Stimulated activated CD8-positive, alpha-beta memory T cell treated with anti-CD3 and anti-CD28 coated beads, Interleukin-2, amount 100 ng/mL, for 1 hour (primary cell): Measurements from ENCODE around the gene ZFAND3.
"Not testable (repeated sequence)": the region's sequence is repeated elsewhere in the genome, so short reads cannot be mapped to it uniquely, and the experiment has no call there.

Source experiments
- DNase-seq, 2 donors: peaks; one replicate each; pipeline ENCODE4 v3.0.0-alpha.2; 2020; ENCODE audit warnings: low read depth in 2 of 2

Gene ZFAND3

GRCh38 chr6:38091613-38092012 lies 272.1 kb downstream of the ZFAND3 start:
- no peak for DNase-seq

GRCh38 chr6:38092465-38092864 lies 272.9 kb downstream of the ZFAND3 start:
- DNase-seq, result no peak

DNA sequence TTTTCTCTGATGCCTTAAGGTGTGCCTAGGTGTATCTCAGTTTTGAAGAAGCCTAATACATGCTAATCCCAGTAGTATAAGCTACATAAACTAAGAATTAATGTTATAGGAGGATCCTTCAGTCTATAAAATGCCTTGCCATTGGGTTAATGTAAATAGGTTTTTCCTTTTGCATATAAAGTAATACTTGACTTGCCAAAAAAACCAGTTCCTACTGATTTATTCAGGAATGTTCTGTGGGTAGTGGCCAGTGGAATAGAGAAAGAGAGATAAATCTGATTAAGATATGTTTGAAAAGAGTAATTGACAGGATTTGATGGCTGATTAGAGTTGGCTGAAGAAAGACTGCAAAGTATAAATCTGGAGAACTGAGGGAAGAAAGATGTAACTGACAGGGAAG lies 273.4 kb downstream of the ZFAND3 start:
- DNase-seq, result no peak

- DNase-seq, result no peak
These were observed 275.5 kb downstream of the ZFAND3 start for GRCh38 chr6:38095054-38095453.

DNA sequence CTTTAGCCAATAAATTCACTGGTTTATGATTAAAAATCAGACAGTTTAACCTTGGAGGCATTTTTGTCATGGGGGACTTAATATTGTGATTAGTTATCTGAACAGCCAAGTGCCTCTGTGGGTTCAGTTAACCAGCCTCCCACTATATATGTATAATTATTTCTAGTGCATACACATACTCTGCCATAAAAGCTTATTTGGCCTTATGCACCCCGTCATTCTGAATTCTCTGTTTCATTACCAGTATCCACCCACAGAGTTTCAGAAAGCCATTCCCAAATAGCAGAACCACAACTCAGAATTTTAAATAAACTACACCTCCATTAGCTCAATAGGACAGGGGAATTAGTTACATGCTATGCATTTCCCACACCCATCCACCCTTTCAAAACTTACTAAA lies 279.7 kb downstream of the ZFAND3 start:
- DNase-seq, result no peak

GRCh38 chr6:38100380-38100779 lies 280.9 kb downstream of the ZFAND3 start:
- no peak for DNase-seq

- DNase-seq, result no peak
These were observed 284.4 kb downstream of the ZFAND3 start for GRCh38 chr6:38103921-38104320.

DNA sequence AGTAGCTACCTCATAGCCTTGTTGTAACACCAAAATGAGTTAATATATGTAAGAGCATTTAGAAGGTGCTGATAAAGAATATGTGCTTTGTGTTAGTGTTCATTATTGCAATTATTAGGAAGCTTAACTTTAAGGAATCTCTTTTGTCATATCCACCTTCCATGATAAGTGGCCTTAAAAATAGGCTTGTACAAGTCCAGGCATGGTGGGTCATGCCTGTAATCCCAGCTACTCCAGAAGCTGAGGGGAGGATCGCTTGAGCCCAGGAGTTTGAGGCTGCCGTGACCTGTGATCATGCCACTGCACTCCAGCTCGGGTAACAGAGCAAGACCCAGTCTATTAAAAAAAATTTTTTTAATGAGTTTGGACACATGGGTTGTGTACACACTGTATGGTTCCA lies 285.5 kb downstream of the ZFAND3 start:
- no peak for DNase-seq

- no peak for DNase-seq
These were observed 287.5 kb downstream of the ZFAND3 start for GRCh38 chr6:38107073-38107472.

- no peak for DNase-seq
These were observed 291.0 kb downstream of the ZFAND3 start for GRCh38 chr6:38110481-38110971.

DNA sequence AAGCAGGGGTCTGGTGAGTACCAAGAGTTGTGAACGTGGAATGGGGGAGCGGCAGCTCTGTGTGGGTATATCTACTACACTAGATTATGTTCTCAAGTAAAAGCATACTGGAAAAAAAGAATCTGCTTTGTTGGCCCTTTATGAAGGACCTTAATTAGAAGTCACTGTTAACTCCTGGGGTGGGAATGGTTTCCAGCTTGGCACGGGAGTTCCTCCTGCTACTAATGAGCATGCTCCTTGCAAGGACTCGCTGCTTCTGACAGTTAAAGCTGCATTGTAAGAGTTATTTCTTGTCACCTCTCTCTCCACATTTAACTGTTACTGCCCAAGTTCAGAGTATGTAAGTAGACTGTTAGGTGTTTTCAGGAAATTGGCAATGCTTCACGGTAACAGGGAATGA lies 292.7 kb downstream of the ZFAND3 start:
- DNase-seq, result no peak

GRCh38 chr6:38113825-38114576 lies 294.5 kb downstream of the ZFAND3 start:
- DNase-seq, result no peak

DNA sequence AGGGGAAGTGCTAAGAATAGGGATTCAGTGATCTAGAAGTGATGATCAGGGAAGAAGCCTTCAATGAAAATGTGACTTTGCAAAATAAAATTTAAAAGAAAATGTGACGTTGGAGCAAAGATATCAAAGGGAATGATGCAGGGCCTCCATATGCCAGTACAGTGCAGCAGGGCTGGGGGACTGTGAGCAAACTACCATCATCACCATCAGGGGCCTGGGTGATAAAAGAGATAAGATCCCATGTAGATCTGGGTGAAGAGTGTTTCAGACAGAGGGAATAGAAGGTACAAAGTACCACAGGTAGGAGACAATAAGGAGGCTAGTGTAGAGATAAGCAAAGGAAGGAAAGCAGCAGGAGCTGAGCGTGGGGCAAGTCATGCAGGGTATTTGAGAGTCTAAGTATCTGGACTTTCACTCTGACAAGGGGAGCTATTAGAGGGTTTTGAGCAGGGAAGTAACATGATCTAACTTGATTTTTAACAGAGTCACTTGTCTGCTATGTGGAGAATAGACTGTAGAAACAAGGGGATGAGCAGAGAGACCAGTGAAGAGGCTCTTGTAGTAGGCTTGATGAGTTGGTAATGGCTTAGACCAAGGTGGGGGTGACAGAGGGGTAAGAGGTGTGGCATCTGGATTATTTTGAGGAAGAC lies 295.6 kb downstream of the ZFAND3 start:
- DNase-seq, result no peak

DNA sequence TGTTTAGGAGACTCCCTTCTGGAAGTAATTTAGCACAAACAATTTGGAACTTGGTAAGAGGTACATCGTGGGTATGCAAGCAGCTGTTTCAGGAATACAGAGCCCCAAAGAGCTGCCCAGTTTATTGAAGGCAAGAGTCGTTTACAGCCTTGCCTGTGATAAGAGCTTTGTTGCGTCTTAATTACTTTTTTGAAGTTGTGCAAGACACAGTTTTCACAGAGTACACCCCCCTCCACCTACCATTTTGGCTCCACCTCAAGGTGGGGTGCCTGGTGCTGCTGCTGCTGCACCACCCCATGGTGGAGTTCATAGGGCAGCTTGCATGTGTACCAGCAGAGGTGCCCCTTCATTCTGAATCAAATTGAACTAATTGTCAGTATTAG lies 296.1 kb downstream of the ZFAND3 start:
- DNase-seq, result no peak

- DNase-seq, result no peak
These were observed 296.7 kb downstream of the ZFAND3 start for GRCh38 chr6:38116248-38116647.

- no peak for DNase-seq
These were observed 297.8 kb downstream of the ZFAND3 start for GRCh38 chr6:38117281-38117680.

DNA sequence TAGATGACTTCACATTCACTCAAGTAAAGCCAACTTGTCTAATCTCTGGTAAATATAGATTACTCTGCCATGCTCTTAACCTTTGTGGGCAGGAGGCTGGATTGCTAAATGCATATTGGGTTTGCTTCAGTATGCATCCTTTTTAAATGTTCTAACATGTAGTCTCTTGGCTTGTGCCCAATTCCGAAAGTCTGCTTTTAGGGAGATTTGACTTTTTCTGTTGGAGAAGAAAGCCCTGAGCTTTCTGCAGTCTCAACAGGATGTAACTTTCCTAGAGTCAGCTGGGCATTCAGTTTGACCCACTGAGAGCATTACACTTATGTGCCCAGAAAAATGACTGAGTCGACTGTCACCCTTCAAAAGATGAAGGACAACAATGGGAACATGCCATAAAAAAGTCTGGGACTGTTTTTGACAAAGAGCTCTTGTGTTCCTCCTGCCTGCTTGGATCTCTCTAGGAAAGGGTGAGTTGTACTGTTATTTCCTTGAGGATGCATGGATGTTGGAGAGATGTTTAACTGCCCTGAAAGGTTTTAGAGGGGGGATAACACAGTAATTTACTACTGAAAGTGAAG lies 299.4 kb downstream of the ZFAND3 start:
- no peak for DNase-seq

- no peak for DNase-seq
These were observed 300.0 kb downstream of the ZFAND3 start for GRCh38 chr6:38119516-38119915.

- DNase-seq, result not testable (repeated sequence)
These were observed 304.8 kb downstream of the ZFAND3 start for GRCh38 chr6:38124224-38124926.

DNA sequence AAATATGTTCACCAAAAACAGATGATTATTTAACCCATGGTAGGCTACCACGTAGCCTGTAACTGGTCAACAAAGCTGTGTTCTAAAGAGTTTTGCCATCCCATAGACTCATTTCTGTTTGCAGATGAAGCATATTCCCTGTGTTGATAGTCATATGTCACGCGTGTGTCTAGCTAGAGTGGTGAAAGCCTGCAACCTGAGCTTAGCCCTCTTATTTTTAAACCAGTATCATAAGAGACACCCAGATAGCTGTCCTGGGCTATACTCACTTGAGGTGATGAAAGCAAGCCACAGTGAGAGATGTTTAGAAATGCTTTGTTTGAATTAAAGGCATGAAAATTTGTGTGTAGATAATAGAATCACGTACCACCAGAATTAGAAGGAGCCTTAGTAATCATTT lies 307.8 kb downstream of the ZFAND3 start:
- no peak for DNase-seq

- no peak for DNase-seq
These were observed 312.0 kb downstream of the ZFAND3 start for GRCh38 chr6:38131527-38131965.

DNA sequence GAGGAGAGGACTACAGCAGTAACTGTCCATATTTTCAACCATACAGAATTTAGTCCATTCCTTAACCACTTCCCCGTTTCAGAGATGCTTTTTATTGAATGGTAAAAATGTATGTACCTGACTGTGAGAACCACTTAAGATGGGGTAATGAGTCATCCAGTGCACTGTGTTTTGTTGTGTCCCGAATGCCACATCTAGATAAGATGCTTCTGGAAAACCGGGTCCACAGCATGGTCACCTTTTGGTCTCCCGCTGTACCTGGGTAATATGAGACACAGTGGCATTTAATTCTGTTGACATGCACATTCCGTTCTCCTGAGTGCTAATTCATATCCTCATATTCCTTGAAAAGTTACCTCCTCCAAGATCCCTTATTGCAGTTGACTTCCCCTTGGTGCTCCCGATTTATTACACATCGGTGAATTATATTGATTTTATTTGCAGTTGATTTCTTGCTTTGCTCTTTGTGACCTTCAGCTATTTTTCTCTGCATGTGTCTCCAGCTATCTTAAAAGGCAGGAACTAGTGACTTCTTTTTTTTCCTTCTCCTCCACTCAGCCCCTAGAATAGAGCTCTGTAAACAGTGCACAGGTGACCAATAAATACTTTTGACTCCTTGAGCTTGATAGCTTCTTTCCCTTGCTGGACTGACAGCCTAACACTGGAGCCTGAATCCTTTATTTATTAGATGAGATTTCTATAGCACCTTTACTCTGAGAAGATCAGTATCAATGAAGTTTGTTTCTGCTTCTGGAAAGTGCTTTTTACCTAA lies 314.6 kb downstream of the ZFAND3 start:
- no peak for DNase-seq
